ENCODE data around the gene SLC24A3.

The SLC24A3 gene

DNA sequence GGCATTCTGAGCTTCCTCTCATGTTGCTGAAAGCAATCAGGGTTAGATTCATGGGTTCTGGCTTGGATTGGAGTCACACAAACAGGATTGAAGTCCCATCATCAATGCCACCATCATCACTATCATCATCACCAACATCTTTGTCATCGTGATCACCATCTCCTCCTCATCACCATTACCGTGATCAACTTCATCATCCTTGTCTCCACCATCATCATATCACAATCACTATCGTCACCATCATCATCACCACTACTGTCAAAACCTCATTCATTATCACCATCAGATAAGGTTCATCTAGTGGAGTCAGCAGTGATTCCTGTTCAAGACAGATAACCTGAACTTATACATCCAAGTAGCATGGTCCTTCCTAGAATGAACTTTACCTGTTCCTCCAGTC is 351.8 kb downstream of the SLC24A3 start:
- no peak for DNase-seq

DNA sequence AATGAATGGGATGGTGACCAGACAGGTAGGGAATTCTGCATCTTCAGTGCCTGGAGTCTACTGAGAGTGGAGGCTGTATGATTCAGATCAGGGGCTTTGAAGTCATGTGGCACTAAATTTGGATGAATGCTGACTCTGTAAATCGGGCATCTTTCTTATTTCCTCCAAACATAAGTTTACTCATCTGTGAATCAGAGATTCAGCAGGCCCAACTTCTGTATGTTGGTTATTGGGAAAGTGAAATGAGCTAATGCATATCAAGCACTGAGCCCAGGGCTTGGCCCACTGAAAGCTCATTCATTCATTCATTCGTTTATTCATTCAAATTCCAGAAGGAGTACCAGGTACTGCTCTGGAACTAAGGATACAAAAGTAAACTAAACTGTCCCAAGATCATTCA is 353.3 kb downstream of the SLC24A3 start:
- DNase-seq = no peak

DNA sequence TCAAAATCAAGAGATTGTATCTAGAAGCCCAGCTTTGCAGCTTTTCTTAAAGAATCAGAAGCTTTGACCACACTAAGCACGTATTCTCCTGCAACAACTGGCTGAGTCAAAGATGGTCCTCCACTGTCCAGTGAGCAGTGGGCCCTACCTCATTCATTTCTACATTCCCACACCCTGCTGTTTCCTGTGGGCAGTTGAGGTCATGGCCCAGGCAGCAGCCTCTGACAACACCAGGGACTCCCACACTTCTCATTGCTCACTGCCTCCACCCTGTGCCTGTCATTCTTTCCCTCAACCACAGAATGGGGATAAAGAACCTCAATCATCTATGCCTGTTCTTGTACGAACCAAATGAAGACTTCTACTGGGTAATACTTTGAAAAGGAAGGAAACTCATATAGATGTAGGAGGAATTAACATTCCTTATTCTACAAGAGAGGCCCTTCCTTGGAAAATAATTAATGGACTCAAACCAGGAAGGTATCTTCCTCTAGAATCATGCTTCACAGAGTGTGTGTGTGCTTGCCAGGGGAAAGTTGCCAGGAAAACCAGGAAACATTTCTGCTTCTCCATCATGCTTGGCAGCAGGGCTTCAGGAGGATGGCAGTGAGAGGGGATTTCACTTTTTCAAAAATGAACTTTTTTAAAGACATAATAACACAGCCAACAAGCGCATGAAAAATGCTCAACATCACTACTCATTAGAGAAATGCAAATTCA is 353.9 kb downstream of the SLC24A3 start:
- no peak for DNase-seq

DNA sequence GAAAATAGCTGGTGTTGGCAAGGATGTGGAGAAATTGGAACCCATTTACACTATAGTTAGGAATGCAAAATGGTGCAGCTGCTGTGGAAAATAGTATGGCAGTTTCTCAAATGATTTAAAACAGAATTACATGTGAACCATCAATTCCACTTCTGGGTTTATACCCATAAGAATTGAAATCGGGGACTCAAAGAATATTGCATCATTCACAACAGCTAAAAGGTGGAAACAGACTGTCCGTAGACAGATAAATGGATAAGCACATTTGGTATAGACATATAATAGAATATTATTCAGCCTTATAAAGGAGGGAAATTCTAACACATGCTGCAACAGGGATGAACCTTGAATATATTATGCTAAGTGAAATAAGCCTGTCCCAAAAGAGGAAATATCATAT is 355.7 kb downstream of the SLC24A3 start:
- no peak for DNase-seq

DNA sequence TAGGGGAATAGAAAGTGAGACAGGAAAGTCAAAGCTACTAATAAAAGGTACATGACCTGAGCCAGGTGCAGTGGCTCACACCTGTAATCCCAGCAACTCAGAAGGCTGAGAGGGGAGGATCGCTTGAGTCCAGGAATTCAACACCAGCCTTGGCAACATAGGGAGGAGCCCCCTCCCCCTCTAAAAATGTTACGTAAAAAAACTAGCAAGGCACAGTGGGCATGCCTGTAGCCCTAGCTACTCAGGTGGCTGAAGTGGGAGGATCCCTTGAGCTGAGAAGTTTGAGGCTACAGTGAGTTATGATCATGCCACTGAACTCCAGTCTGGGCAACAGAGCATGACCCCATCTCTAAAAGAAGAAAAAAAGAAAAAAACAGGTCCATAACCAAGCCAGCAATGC is 359.6 kb downstream of the SLC24A3 start:
- DNase-seq = no peak

DNA sequence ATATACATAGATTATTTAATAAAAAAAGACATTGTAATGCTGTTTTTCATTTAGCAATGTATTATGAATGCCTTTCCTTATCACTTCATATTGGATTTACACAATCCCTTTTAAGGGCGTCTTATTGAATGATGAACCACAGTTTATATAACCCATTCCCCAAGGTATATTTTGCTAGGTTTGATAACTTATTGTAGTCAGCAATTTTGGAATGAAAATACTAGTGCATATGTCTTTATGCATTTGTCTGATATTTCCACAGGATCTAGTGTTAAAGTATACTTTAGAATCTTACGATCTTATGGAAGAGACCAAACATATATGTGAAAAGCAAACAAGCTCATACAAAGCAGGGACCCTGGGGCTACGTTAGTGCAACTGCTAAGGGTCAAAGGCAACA is 365.2 kb downstream of the SLC24A3 start:
- no peak for DNase-seq

DNA sequence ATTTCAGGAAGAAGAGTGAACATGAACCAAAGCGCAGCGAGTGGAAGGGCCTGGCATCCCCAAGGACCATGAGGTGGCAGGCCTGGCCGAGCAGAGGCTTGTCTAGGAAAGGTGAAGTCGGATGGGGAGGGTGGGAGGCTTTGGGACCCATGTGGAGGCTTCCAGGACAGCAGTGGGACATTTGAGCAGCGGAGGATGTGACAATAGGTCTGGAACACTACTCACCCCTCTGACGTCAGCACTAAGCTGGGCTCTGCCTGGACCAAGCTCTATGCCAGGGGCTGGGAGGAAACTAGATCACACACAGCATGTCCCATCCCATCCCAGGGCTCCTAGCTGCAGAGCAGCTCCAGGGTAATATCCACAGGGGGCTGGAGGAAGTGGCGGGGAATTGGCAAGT is 370.3 kb downstream of the SLC24A3 start:
- DNase-seq = no peak

DNA sequence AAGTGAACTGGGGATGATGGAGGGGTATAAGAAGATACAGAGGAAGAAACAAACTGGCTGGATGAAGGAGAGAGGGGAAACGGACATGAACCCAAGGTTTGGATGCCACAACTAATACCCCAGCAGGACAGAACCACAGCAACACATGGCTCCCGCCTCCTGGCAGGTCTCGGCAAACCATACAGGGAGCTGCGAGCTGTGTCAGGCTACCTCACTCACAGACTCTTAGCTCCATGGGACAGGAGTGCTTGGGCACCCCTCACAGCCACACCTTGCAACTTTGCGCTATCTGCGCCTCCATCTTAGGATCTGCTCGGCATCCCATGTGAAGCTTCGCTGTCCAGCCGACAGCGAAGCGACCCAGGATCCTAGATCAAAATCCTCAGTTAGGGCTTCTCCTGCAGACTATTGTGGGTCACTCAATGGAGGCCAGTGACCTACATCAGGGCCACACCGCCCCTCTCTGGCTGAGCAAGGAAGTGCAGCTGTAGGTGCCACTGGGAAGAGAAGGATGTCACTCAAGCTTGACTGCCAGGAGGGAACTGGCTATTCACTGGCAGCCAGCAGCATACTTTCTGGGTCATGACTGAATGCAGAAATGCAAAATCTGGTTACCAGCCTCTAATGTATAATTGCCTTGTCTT is 371.2 kb downstream of the SLC24A3 start:
- peak; percentile 71 for DNase-seq

DNA sequence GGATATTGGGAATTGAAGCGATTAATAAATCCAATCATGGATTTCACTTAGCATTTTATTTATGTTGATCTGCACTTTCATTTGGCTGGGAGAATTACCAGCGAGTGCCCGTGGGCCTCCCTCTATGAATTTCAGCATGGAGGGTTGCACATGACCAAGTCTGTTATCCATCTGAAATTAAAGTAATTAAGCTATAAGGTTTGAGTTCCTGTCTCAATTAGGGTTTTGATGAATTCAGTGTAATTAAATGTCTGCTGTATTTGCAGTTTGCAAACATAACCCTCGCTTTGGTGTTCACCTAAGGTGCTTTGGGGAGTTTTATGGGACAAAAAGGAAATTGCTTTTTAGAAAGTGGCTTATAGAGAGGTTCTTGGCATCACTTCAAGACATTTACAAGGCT is 375.8 kb downstream of the SLC24A3 start:
- no peak for DNase-seq

DNA sequence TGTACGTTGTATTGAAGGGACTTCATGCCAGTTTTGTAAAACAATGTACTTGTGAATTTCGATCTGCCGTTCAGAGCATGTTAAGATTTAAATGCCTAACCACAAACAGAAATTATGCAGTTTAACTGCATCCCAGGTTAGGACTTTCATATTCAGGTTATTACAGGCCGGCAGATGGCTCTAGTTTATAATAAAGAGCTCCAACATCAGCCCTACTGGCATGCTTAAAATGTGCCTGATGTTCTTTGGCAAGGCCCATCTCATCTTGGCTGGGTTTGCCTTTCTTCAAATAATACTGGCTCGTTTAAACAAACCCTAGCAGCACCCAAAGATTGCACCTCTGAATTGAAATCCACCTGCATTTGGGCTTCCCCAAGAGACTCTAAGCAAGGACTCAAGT is 376.3 kb downstream of the SLC24A3 start:
- peak; percentile 55 for DNase-seq

DNA sequence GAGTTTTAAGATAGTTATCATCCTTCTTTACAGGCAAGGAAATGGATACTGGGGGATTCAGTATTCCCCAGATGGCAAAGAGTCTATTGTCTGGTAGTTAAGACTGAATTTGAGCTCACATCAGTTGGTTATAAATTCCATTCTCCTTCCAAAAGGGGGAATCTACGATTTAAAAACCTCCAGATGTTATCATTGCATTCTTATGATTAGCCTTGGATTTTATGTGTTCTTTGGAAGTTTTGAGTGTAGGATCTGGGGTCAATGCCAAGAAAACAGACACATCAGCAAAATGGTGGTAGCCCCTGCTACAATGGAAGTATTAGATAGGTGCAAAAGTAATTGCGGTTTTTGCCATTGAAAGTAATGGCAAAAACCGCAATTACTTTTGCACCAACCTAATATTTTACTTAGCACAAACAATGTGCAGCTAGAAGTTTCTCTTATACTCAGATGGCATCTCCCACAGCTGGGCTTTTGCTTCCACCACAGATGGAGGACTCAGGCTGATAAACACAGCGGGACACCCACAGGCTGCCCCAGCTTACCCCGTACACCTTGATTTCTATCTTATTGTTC is 377.4 kb downstream of the SLC24A3 start:
- DNase-seq = no peak

DNA sequence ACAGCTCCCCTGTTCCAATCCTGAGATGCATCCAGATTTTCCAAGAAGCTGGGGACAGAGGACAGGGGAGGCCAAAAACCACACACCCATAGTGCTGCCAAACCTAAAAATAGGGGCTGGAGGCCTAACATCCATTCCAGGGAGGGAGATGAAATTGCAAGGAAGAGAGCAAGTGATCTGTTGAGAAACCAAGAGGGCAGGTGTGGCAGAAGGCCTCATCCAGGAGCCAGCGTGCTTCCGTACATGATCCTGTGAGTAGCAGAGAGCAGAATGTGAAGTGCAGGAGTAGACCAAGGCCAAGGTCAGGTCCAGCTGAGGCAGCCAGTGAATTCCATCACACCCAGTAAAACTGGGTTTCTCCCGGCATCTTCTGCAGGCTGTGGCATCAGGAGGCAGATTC is 377.9 kb downstream of the SLC24A3 start:
- DNase-seq = no peak

DNA sequence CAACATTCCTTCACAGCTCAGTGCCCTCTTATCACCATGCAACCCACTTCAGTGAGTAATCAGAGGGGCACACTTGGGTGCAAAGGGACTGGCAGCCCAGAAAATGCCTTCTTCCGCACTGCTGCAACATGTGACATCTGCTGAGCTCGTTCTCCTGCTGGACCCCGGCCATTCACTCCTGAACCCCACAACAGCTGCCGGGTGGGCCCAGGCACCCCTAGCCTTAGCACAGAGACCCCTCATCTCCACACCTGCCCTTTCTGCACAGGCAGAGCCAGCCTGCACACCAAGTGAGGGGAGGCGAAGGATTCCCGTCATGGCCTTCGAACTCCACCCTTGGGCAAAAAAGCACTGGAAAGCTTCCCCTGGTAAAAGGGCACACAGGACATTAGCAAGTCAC is 381.3 kb downstream of the SLC24A3 start:
- DNase-seq = no peak

DNA sequence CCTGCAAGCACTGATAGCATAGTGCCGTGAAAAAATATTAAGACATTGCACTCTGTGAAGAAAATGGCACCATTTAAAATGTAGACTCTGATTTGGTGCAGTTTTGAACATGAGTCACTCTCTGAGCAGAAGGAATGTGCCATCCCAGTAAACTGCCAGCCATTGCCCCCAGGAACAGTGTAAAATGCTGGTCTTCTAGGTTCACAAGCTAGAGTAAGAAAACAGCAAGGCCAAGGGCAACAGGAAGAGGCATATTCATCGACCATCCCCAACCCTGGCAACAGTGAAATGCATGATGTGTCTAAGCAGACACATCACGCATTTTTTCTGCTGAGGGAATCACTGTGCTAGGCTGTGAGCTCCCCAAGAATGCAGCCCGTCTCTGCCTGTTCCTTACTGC is 382.5 kb downstream of the SLC24A3 start:
- no peak for DNase-seq

DNA sequence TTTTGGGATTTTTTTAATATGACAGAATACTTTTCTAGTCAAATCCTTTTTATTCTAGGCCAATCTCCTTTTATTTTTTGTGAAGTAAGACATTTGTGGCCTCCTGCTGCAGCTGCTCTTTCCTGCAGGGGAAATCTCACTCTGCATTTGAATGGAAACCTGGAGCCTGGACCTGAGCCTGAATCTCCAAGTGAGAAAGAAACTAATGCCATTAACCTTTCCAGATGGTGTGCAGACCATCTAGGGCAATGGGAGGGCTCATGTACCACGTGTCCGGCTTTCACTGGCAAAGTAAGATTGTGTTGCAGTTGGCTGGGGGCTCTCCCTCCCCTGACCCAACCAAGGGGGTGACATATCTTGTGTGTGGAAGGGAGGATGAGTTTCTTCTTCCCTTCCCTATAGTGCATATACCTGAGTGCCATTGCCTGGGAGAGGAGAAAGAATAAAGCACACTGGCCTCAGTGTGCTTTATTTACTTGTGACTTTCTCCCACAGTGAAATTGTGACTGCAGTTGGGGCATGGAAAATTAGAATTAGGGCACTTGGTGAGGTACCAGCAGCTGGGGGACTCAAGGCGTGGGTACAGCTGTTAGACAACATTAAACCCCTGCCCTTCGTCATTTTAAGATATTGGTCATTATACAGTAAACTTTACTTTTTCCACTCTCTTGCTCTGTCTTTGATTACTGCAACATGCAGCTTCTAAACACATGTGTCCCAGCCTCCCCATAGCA is 385.8 kb downstream of the SLC24A3 start:
- no peak for DNase-seq

DNA sequence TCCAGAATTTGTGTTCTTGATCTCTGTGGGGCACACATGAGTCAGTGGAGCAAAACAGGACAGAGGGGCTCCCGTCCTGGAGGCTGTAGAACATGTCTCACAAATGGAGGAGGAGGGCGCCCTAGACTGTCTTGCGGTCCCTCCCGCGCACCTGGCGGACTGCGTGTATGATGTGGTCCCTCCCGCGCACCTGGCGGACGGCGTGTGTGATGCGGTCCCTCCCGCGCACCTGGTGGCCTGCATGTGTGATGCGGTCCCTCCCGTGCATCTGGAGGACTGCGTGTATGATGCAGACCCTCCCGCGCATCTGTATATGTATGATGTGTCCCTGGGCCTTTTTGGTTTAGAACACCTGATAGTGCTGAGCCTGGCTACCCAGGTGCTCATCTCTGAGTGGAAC is 386.8 kb downstream of the SLC24A3 start:
- no peak for DNase-seq

DNA sequence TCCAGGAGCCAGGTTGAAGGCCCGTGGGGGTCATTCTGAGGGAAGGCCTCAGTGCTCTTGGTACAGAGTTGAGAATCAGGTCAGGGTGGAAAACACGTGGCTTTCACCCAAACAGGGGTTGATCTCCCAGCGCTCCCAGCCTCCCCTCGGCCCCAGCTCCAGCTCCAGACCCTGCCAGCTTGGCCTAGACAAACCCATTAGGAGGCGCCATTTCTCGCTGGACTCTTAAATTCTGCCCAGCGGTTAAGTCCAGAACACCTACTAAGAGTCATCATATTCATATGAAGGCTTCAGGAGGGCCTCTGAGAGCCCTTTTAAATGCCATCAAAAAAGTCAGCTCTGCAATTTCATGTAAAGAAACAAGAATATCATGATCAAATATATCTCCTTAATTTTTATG is 387.6 kb downstream of the SLC24A3 start:
- no peak for DNase-seq

DNA sequence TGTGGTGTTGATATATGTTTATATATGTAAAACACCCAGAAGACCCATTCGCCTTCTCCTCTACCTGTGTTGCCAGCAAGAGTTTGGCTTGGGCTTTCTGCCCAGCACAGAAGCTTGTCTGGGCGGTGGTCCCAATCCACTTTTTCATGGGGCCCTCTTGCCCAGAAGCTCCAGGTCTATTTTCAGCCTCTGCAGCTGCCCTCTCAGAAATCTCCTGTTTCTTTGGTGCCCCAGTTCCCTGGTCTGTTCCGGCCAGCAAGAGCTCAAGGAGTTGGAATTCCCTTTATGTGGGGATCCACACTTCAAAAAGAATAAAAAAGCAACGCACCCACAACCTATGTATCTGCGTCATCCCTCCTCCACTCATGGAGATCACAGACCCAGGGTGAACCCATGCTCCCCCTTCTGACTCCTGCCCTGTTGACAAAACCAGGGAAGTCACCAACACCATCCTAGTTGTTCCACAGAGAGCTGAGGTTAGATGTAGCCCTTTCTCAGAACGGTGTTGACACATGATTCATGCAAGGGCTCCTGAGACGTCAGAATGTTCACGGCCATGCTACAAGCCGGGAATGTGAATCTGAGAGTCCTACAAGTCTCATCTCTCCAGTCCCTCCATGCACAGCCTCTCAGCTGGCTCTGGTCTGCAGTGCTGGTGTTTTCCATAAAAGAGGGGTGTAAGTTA is 388.8 kb downstream of the SLC24A3 start:
- no peak for DNase-seq

DNA sequence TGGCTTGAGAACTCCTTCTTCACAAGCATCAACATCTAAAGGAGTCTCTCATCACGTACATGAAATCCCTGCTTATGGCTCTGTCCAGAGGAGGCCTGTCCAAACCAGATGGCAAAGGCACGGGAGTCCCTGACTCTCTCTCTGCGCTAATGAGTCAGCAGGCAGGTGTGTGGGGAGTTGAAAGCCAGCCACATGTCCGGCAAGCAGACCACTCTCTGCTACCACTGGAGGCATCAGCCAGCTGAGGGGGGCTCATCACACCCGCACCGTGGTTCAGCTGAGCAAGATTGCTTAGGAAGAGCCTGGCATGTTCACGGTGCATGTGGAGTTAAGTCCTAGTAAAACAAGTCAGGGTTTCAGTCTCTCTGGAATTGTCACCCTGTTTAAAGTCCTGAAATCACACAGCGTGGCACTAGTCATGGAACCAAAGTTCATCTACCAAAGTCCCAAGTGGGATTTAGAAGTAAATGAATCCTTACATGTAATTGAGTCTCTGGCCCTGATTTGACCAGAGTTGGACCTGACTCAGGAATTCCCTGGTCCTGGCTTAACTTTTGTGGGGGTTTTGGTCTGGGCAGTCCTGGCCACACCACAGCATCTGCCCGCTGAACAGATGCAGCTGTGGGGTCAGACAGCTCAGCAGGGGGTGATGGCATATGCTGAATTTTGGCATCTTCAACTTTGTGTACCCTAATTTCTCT is 390.4 kb downstream of the SLC24A3 start:
- no peak for DNase-seq

DNA sequence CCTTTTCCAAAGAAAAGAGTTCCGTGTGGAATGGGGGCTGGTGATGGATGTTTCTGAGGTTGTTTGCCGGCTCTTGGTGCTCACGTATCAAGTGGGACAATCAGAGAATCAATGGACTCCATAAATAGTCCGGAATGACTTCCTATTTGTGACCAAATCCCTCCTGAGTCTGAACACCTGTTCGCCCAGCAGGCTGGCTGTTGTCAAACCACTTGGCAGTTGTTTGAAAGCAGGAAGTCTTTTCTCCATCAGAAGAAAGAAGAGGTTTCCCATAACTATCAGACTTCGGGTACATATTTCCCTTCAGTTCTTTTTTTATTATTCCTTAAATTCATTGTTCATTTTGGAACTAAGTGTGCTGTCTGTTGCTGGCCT is 390.9 kb downstream of the SLC24A3 start:
- DNase-seq = no peak

DNA sequence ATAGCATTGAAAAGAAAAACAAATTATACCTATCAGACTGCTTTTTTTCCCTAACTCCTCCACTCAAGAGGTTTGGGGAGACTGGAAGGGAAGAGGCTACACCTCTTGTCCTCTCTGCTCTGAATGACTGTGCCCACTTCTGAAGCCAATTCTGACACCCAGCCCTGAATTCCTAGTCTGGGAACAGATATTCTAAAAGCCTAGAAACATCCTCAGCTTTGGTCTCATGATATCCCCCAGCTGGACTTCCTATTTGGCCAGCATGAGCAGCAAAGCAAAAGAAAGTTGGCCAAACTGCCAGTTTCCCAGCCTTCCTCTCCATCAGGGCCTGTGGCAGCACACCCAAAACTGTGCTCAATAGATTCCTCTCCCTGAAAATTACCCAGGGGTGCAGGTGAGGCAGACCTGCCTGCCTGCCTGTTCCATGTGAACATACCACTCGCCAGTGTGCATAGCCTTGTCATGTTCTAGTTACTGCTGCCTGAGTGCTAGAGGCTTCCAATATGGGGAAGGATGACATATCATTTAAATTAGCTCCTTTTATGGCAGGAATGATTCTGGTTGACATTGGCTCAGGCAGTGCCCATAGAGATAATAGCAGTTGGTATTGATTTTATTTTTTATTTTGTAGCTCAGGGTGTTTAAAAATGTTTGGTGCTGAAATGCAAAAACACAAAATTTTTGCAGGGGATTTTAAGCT is 393.5 kb downstream of the SLC24A3 start:
- DNase-seq = no peak

DNA sequence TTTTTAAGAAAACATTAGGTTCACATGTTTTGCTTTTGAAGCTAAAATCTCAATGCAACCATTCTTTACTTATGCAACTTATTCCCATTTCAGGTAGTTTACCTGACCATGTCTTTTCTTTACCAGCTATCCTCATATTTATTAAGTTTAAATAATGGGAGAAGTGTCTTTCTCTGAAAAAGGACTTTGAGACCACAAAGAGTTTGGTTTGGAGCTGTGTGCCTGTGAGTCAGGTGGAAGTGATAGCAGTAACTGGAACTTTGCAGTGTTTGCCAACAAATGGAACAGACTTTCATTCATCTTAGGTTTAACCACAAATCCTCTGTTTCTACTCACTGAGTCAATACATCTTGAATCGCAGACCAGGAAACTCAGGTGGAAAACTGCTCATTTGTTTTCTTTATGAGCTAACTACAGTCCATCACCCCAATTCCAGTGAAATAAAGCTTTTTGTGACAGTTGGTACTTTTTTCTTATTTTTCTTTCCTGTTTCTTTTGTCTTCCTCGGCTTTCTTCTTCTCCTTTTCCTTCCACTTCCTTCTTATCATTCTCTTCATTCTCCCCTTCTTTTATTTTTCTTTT is 397.3 kb downstream of the SLC24A3 start:
- no peak for DNase-seq
